K562 (cell line): ENCODE measurements around the gene INSYN2B. TPM values are rescaled to one million over a fixed set of nuclear protein-coding genes. Genes with fewer than 3 reads are reported as not detected.

Source experiments
- ATAC-seq: fragments of 200-7000 bp; cut with Tn5 transposase; 3 replicates; pipeline ENCODE4 v1.9.1; 2020; ENCODE audit warnings: moderate library complexity
- BruUV-seq: library from RNA; stranded (reverse); fragments of 400-500 nt; replicated peaks from 2 replicates; lab custom pipeline; 2021; lab: Mats Ljungman, UMichigan
- CTCF ChIA-PET: fragments of 300-600 bp; formaldehyde crosslinking; extraction: SDS; loops from one replicate; lab custom pipeline; 2021; ENCODE audit warnings: low intra/inter-chr PET ratio; lab: Yijun Ruan, JAX
- POLR2A ChIA-PET: fragments of 300-600, 350-650 bp; sonication (Branson Sonifier 250); formaldehyde crosslinking; extraction: SDS; loops from one replicate; lab custom pipeline; 2021; ENCODE audit warnings: antibody characterized with exemption, inconsistent platforms; lab: Yijun Ruan, JAX
- DNase-seq, 4 experiments: peaks; one replicate each; pipeline versions ENCODE4 v3.0.0 to v3.0.0-alpha.2; 2011 to 2018; ENCODE audit warnings: low spot score in 3 of 4, mixed read lengths in 3 of 4; ENCODE audit errors: extremely low read depth in 1 of 4
- FAIRE-seq: peaks from 2 replicates; lab custom pipeline; 2011; peaks lifted over from hg19 to GRCh38; lab: Jason Lieb, UNC
- H2AFZ ChIP-seq: 2 replicates; pipeline ENCODE4 v1.6.0; 2011; ENCODE audit warnings: low read depth, low read length, control low read depth, inconsistent platforms
- H3K27ac ChIP-seq: fragments of 200-600 bp; 3 replicates; pipeline ENCODE4 v1.8.0; 2011; ENCODE audit warnings: low read depth, mild to moderate bottlenecking, control low read depth, inconsistent platforms, low read length, moderate library complexity, mixed read lengths; ENCODE audit errors: extremely low read depth
- H3K27me3 ChIP-seq, 2 experiments: fragments of 300-600 bp in 1 of 2; 2 replicates in 1 of 2; 3 replicates in 1 of 2; pipeline versions ENCODE4 v1.6.0 to v1.8.0; 2011; ENCODE audit warnings: inconsistent platforms in 2 of 2, low read length in 2 of 2, mild to moderate bottlenecking in 1 of 2, mixed read lengths in 1 of 2, moderate library complexity in 1 of 2; ENCODE audit not compliant: control insufficient read depth in 2 of 2, insufficient read depth in 2 of 2
- H3K36me3 ChIP-seq: fragments of 300-600 bp; 3 replicates; pipeline ENCODE4 v1.8.0; 2011; ENCODE audit warnings: mild to moderate bottlenecking, low read length, inconsistent platforms; ENCODE audit not compliant: control insufficient read depth, insufficient read depth
- H3K4me1 ChIP-seq, 2 experiments: fragments of 200-600 bp in 1 of 2; replicated peaks in 1 of 2; 2 replicates in 1 of 2; 3 replicates in 1 of 2; pipeline versions ENCODE4 v1.5.1 to v1.8.0; 2011; ENCODE audit warnings: inconsistent platforms in 2 of 2, low read length in 2 of 2, mild to moderate bottlenecking in 1 of 2, mixed read lengths in 1 of 2, moderate library complexity in 1 of 2; ENCODE audit not compliant: control insufficient read depth in 2 of 2, insufficient read depth in 2 of 2
- H3K4me2 ChIP-seq: 2 replicates; pipeline ENCODE4 v1.6.1; 2011; ENCODE audit warnings: low read length, control low read depth, inconsistent platforms, mixed read lengths; ENCODE audit not compliant: insufficient read depth
- H3K4me3 ChIP-seq: fragments of 200-600 bp; sonication (generic), shearing (Covaris generic); 2 replicates; pipeline ENCODE4 v1.5.1; 2016; ENCODE audit warnings: control low read depth, inconsistent platforms
- H3K79me2 ChIP-seq: fragments of 200-600 bp; 3 replicates; pipeline ENCODE4 v1.8.0; 2011; ENCODE audit warnings: low read length, inconsistent platforms; ENCODE audit not compliant: control insufficient read depth, insufficient read depth
- H3K9ac ChIP-seq, 2 experiments: 2 replicates each; pipeline versions ENCODE4 v1.6.0 to v1.6.1; 2011; ENCODE audit warnings: low read depth in 2 of 2, low read length in 2 of 2, control low read depth in 1 of 2, inconsistent platforms in 1 of 2, mild to moderate bottlenecking in 1 of 2, mixed read lengths in 1 of 2; ENCODE audit not compliant: insufficient read depth in 1 of 2
- H3K9me1 ChIP-seq: one replicate; pipeline ENCODE4 v1.6.0; 2011; ENCODE audit warnings: inconsistent platforms, mild to moderate bottlenecking, low read length, moderate library complexity; ENCODE audit not compliant: control insufficient read depth, insufficient read depth
- H3K9me3 ChIP-seq: replicated peaks from 2 replicates; pipeline ENCODE4 v1.5.1; 2011; ENCODE audit warnings: low read depth, low read length, inconsistent platforms; ENCODE audit not compliant: control insufficient read depth, insufficient read depth
- H4K20me1 ChIP-seq: replicated peaks from 2 replicates; pipeline ENCODE4 v1.6.1; 2011; ENCODE audit warnings: low read length, inconsistent platforms, mixed read lengths; ENCODE audit not compliant: control insufficient read depth, insufficient read depth
- ZBTB1 ChIP-seq: sonication (generic); formaldehyde crosslinking; IDR thresholded peaks from 2 replicates; pipeline ENCODE4 v1.8.1; 2023; ENCODE audit warnings: missing genetic modification reagents, low read depth, mild to moderate bottlenecking, borderline replicate concordance
- ZSCAN29 ChIP-seq: fragments of 450-650 bp; IDR thresholded peaks from 2 replicates; pipeline ENCODE4 v1.6.1; 2017
- WGBS: fragments of 100-300 bp; shearing (Covaris generic); methylation state at CpG from one replicate; pipeline ENCODE4 v1.1.6; 2016; ENCODE audit warnings: low coverage, mixed read lengths; ENCODE audit not compliant: insufficient coverage; ENCODE audit errors: missing lambda C conversion rate; 5-methylcytosine and 5-hydroxymethylcytosine counted together
- in situ Hi-C: fragments of 300-500 bp; cut with MboI; formaldehyde crosslinking; loops from 4 replicates; pipeline ENCODE4 v1.15.0; 2018; ENCODE audit warnings: inconsistent platforms, mixed read lengths
- intact Hi-C: fragments of 100-400 bp; cut with micrococcal nuclease; formaldehyde crosslinking; loops from 2 replicates; pipeline ENCODE4 v1.14.2; 2022
- polyA plus RNA-seq, 8 experiments: library from polyadenylated mRNA; depleted of rRNA in 4 of 8; stranded (reverse) in 5 of 8; unstranded in 3 of 8; fragments of >200 nt; fragmentation: Nextera tagmentation in 2 of 8; fragmentation: Illumina TruSeq in 1 of 8; extraction: Ambion mirVana in 2 of 8; extraction: Trizol in 1 of 8; gene quantifications; 2 replicates each; pipeline versions ENCODE4 v1.2.1 to v1.2.3, GENCODE V29; 2011 to 2014; ENCODE audit warnings: inconsistent platforms in 1 of 8, missing spikeins in 1 of 8
- total RNA-seq, 7 experiments: library from RNA; depleted of rRNA in 6 of 7; stranded (reverse); fragments of >200 nt in 6 of 7; fragmentation: Illumina TruSeq in 2 of 7; extraction: Trizol in 2 of 7; gene quantifications; 2 replicates each; pipeline versions ENCODE4 v1.2.1 to v1.2.3, GENCODE V29; 2011 to 2021; ENCODE audit warnings: low replicate concordance in 1 of 7
- TF ChIP-seq, protein P1 (sequence below): sonication (generic); formaldehyde crosslinking; IDR thresholded peaks from 2 replicates; pipeline ENCODE4 v1.8.0; 2023; ENCODE audit warnings: mild to moderate bottlenecking, missing genetic modification reagents

Gene INSYN2B
- total and polyA plus RNA-seq, 9 of the 15 experiments (the other 6 are each of a cell fraction or from before 2014, with no cell fraction given): not detected

GRCh38 chr5:169886033-169886432 is 94.3 kb downstream of the INSYN2B start:
- CTCF ChIA-PET: no interaction called here
- Histone ChIP-seq H3K9me1 (no peaks in the 10 kb centered on the region), H3K79me2 (no peaks in the 10 kb centered on the region), H3K9me3 (no peaks in the 10 kb centered on the region), H3K4me1 (no peaks in the 10 kb centered on the region), H2AFZ (no peak overlapping the region), H4K20me1 (peaks cover 4% of the 10 kb centered on the region; the same call in 1 of the 2 replicates), H3K4me3 (no peak overlapping the region), H3K4me2 (no peak overlapping the region), H3K27me3 (no peaks in the 10 kb centered on the region), H3K36me3 (no peaks in the 10 kb centered on the region), H3K9ac (no peak overlapping the region), H3K27ac (no peak overlapping the region)
- no peak for ATAC-seq
- no TSS peak for BruUV-seq
- WGBS: 8% methylated on average over 2 of the region's 2 CpGs
- in situ Hi-C loops (no loop called here), intact Hi-C loops (no loop called here)
- no peak for FAIRE-seq
- DNase-seq: no peak
- POLR2A ChIA-PET: interaction anchor here (0.8 kb wide), 1 partner anchor 13 kb away, joined by 4 read pairs; no protein-coding TSS in a partner anchor
- TF ChIP-seq ZBTB1 (CRISPR knock-in tag) (no peak), ZSCAN29 (no peak)
- TF ChIP-seq, protein P1, sequence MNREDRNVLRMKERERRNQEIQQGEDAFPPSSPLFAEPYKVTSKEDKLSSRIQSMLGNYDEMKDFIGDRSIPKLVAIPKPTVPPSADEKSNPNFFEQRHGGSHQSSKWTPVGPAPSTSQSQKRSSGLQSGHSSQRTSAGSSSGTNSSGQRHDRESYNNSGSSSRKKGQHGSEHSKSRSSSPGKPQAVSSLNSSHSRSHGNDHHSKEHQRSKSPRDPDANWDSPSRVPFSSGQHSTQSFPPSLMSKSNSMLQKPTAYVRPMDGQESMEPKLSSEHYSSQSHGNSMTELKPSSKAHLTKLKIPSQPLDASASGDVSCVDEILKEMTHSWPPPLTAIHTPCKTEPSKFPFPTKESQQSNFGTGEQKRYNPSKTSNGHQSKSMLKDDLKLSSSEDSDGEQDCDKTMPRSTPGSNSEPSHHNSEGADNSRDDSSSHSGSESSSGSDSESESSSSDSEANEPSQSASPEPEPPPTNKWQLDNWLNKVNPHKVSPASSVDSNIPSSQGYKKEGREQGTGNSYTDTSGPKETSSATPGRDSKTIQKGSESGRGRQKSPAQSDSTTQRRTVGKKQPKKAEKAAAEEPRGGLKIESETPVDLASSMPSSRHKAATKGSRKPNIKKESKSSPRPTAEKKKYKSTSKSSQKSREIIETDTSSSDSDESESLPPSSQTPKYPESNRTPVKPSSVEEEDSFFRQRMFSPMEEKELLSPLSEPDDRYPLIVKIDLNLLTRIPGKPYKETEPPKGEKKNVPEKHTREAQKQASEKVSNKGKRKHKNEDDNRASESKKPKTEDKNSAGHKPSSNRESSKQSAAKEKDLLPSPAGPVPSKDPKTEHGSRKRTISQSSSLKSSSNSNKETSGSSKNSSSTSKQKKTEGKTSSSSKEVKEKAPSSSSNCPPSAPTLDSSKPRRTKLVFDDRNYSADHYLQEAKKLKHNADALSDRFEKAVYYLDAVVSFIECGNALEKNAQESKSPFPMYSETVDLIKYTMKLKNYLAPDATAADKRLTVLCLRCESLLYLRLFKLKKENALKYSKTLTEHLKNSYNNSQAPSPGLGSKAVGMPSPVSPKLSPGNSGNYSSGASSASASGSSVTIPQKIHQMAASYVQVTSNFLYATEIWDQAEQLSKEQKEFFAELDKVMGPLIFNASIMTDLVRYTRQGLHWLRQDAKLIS (CRISPR knock-in tag): no peak
